ENCODE results near the gene HHIPL1. TPM values are rescaled to one million over a fixed set of nuclear protein-coding genes. Genes with fewer than 3 reads are reported as not detected.
A peak's percentile ranks its signal among the peaks of the same experiment; 100 is the strongest.

HHIPL1 gene
- total RNA-seq, 5 donors from 2014 or later (not counting 1 experiment from before 2014, with no cell fraction given) = 0.05 to 0.35 (median 0.23) TPM

GRCh38 chr14:99608591-99608990 is 36.3 kb upstream of the HHIPL1 start:
- Histone ChIP-seq H3K27ac (ENCODE audit: low read length) (no peak overlapping the region), H3K4me1 (ENCODE audit: control insufficient read depth in 1 of 2, extremely low read depth in 1 of 2, insufficient read depth in 2 of 2, low read length in 2 of 2) (peaks cover 2 to 15% of the 10 kb centered on the region in 2 experiments), H3K27me3 (replicated peaks in 1 of 2; ENCODE audit: control insufficient read depth in 2 of 2, extremely low read depth in 1 of 2, insufficient read depth in 2 of 2, low read length in 1 of 2) (no peaks in the 10 kb centered on the region), H3K36me3 (ENCODE audit: control insufficient read depth in 2 of 2, extremely low read depth in 1 of 2, insufficient read depth in 1 of 2, low read length in 1 of 2) (no peaks in the 10 kb centered on the region), H3K4me3 (ENCODE audit: control insufficient read depth in 1 of 2, extremely low read depth in 1 of 2, low read length in 1 of 2) (no peak overlapping the region), H3K9me3 (no peaks in the 10 kb centered on the region)
- POLR2A ChIA-PET = no interaction called here
- Mint-ChIP-seq H3K36me3 (no peaks in the 10 kb centered on the region), H3K27me3 (no peaks in the 10 kb centered on the region), H3K4me1 (peaks cover 9 to 15% (median 12%) of the 10 kb centered on the region in 3 donors), H3K9me3 (no peaks in the 10 kb centered on the region), H3K4me3 (no peak overlapping the region), H3K27ac (no peak overlapping the region)
- WGBS (ENCODE audit: insufficient coverage) = 100% methylated on average over 1 of the region's 2 CpGs
- no peak for ATAC-seq (replicated peaks in 1 of 4)
- CTCF ChIA-PET = no interaction called here
- DNase-seq = no peak

GRCh38 chr14:99609245-99610170 is 35.4 kb upstream of the HHIPL1 start:
- 54% methylated on average over 4 of the region's 10 CpGs for WGBS (ENCODE audit: insufficient coverage)
- H3K36me3 Mint-ChIP-seq = no peaks in the 10 kb centered on the region
- H3K4me3 Mint-ChIP-seq = no peak overlapping the region
- ATAC-seq (replicated peaks in 1 of 4) (no peak), DNase-seq (peak in 6 of 35 experiments; percentile 19 to 38 (median 28))
- no peaks in the 10 kb centered on the region for H3K27me3 Mint-ChIP-seq
- peaks cover 2 to 15% of the 10 kb centered on the region in 2 experiments for H3K4me1 ChIP-seq (ENCODE audit: control insufficient read depth in 1 of 2, extremely low read depth in 1 of 2, insufficient read depth in 2 of 2, low read length in 2 of 2)
- no peak overlapping the region for H3K27ac ChIP-seq (ENCODE audit: low read length)
- H3K9me3 Mint-ChIP-seq = no peaks in the 10 kb centered on the region
- H3K9me3 ChIP-seq = no peaks in the 10 kb centered on the region
- peaks cover 9 to 15% (median 12%) of the 10 kb centered on the region in 3 donors for H3K4me1 Mint-ChIP-seq
- no peaks in the 10 kb centered on the region for H3K27me3 ChIP-seq (replicated peaks in 1 of 2; ENCODE audit: control insufficient read depth in 2 of 2, extremely low read depth in 1 of 2, insufficient read depth in 2 of 2, low read length in 1 of 2)
- H3K27ac Mint-ChIP-seq = no peak overlapping the region
- H3K36me3 ChIP-seq (ENCODE audit: control insufficient read depth in 2 of 2, extremely low read depth in 1 of 2, insufficient read depth in 1 of 2, low read length in 1 of 2) = no peaks in the 10 kb centered on the region
- POLR2A ChIA-PET = interaction anchor here (0.6 kb wide), 2 partner anchors 8 to 182 kb away, joined by 3 read pairs; no protein-coding TSS in a partner anchor
- CTCF ChIA-PET = no interaction called here
- H3K4me3 ChIP-seq (ENCODE audit: control insufficient read depth in 1 of 2, extremely low read depth in 1 of 2, low read length in 1 of 2) = no peak overlapping the region

GRCh38 chr14:99611646-99612045 is 33.3 kb upstream of the HHIPL1 start:
- no peak overlapping the region for H3K4me3 Mint-ChIP-seq
- no peak for ATAC-seq (replicated peaks in 1 of 4)
- H3K27me3 Mint-ChIP-seq = peaks cover 9 to 12% of the 10 kb centered on the region in 2 donors
- Histone ChIP-seq H3K4me3 (ENCODE audit: control insufficient read depth in 1 of 2, extremely low read depth in 1 of 2, low read length in 1 of 2) (no peak overlapping the region), H3K27me3 (replicated peaks in 1 of 2; ENCODE audit: control insufficient read depth in 2 of 2, extremely low read depth in 1 of 2, insufficient read depth in 2 of 2, low read length in 1 of 2) (peaks cover 0 to 4% of the 10 kb centered on the region in 2 experiments), H3K9me3 (no peaks in the 10 kb centered on the region), H3K36me3 (ENCODE audit: control insufficient read depth in 2 of 2, extremely low read depth in 1 of 2, insufficient read depth in 1 of 2, low read length in 1 of 2) (no peaks in the 10 kb centered on the region), H3K27ac (ENCODE audit: low read length) (no peak overlapping the region), H3K4me1 (ENCODE audit: control insufficient read depth in 1 of 2, extremely low read depth in 1 of 2, insufficient read depth in 2 of 2, low read length in 2 of 2) (peaks cover 0 to 5% of the 10 kb centered on the region in 2 experiments)
- peaks cover 0 to 9% (median 3%) of the 10 kb centered on the region in 3 donors for H3K4me1 Mint-ChIP-seq
- CTCF ChIA-PET = interaction anchor here in 1 of 2 donors (0.6 kb wide), 1 partner anchor 637 kb away, joined by 4 read pairs; no protein-coding TSS in a partner anchor
- 100% methylated on average over 3 of the region's 4 CpGs for WGBS (ENCODE audit: insufficient coverage)
- DNase-seq = no peak
- H3K27ac Mint-ChIP-seq = no peak overlapping the region
- H3K9me3 Mint-ChIP-seq = no peaks in the 10 kb centered on the region
- POLR2A ChIA-PET = no interaction called here
- no peaks in the 10 kb centered on the region for H3K36me3 Mint-ChIP-seq

- Mint-ChIP-seq H3K4me1 (peaks cover 0 to 7% (median under 1%) of the 10 kb centered on the region in 3 donors), H3K9me3 (no peaks in the 10 kb centered on the region), H3K27me3 (peaks cover 9 to 16% of the 10 kb centered on the region in 2 donors), H3K4me3 (no peak overlapping the region), H3K36me3 (no peaks in the 10 kb centered on the region), H3K27ac (no peak overlapping the region)
- Histone ChIP-seq H3K4me3 (ENCODE audit: control insufficient read depth in 1 of 2, extremely low read depth in 1 of 2, low read length in 1 of 2) (no peak overlapping the region), H3K4me1 (ENCODE audit: control insufficient read depth in 1 of 2, extremely low read depth in 1 of 2, insufficient read depth in 2 of 2, low read length in 2 of 2) (peaks cover 0 to 5% of the 10 kb centered on the region in 2 experiments), H3K9me3 (no peaks in the 10 kb centered on the region), H3K27ac (ENCODE audit: low read length) (no peak overlapping the region), H3K36me3 (ENCODE audit: control insufficient read depth in 2 of 2, extremely low read depth in 1 of 2, insufficient read depth in 1 of 2, low read length in 1 of 2) (no peaks in the 10 kb centered on the region), H3K27me3 (replicated peaks in 1 of 2; ENCODE audit: control insufficient read depth in 2 of 2, extremely low read depth in 1 of 2, insufficient read depth in 2 of 2, low read length in 1 of 2) (peaks cover 0 to 9% of the 10 kb centered on the region in 2 experiments)
- POLR2A ChIA-PET = no interaction called here
- 71% methylated on average over 1 of the region's 11 CpGs for WGBS (ENCODE audit: insufficient coverage)
- CTCF ChIA-PET = interaction anchor here in 1 of 2 donors (0.6 kb wide), 1 partner anchor 637 kb away, joined by 4 read pairs; no protein-coding TSS in a partner anchor
- ATAC-seq (replicated peaks in 1 of 4) (no peak), DNase-seq (no peak)
These were observed 32.7 kb upstream of the HHIPL1 start for GRCh38 chr14:99612071-99612737.

- Histone ChIP-seq H3K36me3 (ENCODE audit: control insufficient read depth in 2 of 2, extremely low read depth in 1 of 2, insufficient read depth in 1 of 2, low read length in 1 of 2) (no peaks in the 10 kb centered on the region), H3K9me3 (no peaks in the 10 kb centered on the region), H3K4me1 (ENCODE audit: control insufficient read depth in 1 of 2, extremely low read depth in 1 of 2, insufficient read depth in 2 of 2, low read length in 2 of 2) (peaks cover 0 to 5% of the 10 kb centered on the region in 2 experiments), H3K27me3 (replicated peaks in 1 of 2; ENCODE audit: control insufficient read depth in 2 of 2, extremely low read depth in 1 of 2, insufficient read depth in 2 of 2, low read length in 1 of 2) (peaks cover 0 to 14% of the 10 kb centered on the region in 2 experiments), H3K4me3 (ENCODE audit: control insufficient read depth in 1 of 2, extremely low read depth in 1 of 2, low read length in 1 of 2) (no peak overlapping the region), H3K27ac (ENCODE audit: low read length) (no peak overlapping the region)
- 100% methylated on average over 1 of the region's 8 CpGs for WGBS (ENCODE audit: insufficient coverage)
- CTCF ChIA-PET = no interaction called here
- Mint-ChIP-seq H3K4me1 (peaks cover 0 to 7% (median 0%) of the 10 kb centered on the region in 3 donors), H3K4me3 (no peak overlapping the region), H3K36me3 (no peaks in the 10 kb centered on the region), H3K9me3 (no peaks in the 10 kb centered on the region), H3K27ac (no peak overlapping the region), H3K27me3 (peaks cover 9 to 17% of the 10 kb centered on the region in 2 donors)
- no peak for DNase-seq
- POLR2A ChIA-PET = no interaction called here
- ATAC-seq (replicated peaks in 1 of 4) = no peak
These were observed 32.1 kb upstream of the HHIPL1 start for GRCh38 chr14:99612738-99613330.

- H3K27me3 ChIP-seq (replicated peaks in 1 of 2; ENCODE audit: control insufficient read depth in 2 of 2, extremely low read depth in 1 of 2, insufficient read depth in 2 of 2, low read length in 1 of 2) = peaks cover 0 to 42% of the 10 kb centered on the region in 2 experiments
- no peak overlapping the region for H3K4me3 ChIP-seq (ENCODE audit: control insufficient read depth in 1 of 2, extremely low read depth in 1 of 2, low read length in 1 of 2)
- ATAC-seq (replicated peaks in 1 of 4) = no peak
- H3K4me1 Mint-ChIP-seq = peaks cover 0 to 4% (median 0%) of the 10 kb centered on the region in 3 donors
- peaks cover 15 to 20% of the 10 kb centered on the region in 2 donors for H3K27me3 Mint-ChIP-seq
- POLR2A ChIA-PET = no interaction called here
- no peaks in the 10 kb centered on the region for H3K9me3 ChIP-seq
- H3K27ac ChIP-seq (ENCODE audit: low read length) = no peak overlapping the region
- no peaks in the 10 kb centered on the region for H3K36me3 Mint-ChIP-seq
- H3K9me3 Mint-ChIP-seq = no peaks in the 10 kb centered on the region
- H3K4me1 ChIP-seq (ENCODE audit: control insufficient read depth in 1 of 2, extremely low read depth in 1 of 2, insufficient read depth in 2 of 2, low read length in 2 of 2) = peaks cover 0 to 11% of the 10 kb centered on the region in 2 experiments
- no peak for DNase-seq
- H3K27ac Mint-ChIP-seq = no peak overlapping the region
- H3K36me3 ChIP-seq (ENCODE audit: control insufficient read depth in 2 of 2, extremely low read depth in 1 of 2, insufficient read depth in 1 of 2, low read length in 1 of 2) = no peaks in the 10 kb centered on the region
- CTCF ChIA-PET = no interaction called here
- no peak overlapping the region for H3K4me3 Mint-ChIP-seq
- 77% methylated on average over 5 of the region's 7 CpGs for WGBS (ENCODE audit: insufficient coverage)
These were observed 29.3 kb upstream of the HHIPL1 start for GRCh38 chr14:99615497-99616157.
